CD4-positive, alpha-beta T cell treated with Interleukin-4 for 4 hours (primary cell): ENCODE measurements around the gene GSTM3.
"Not testable (repeated sequence)": the region's sequence is repeated elsewhere in the genome, so short reads cannot be mapped to it uniquely, and the experiment has no call there.

Source experiments
- DNase-seq: peaks from one replicate; pipeline ENCODE4 v3.0.0-alpha.2; 2020

Gene GSTM3

DNA sequence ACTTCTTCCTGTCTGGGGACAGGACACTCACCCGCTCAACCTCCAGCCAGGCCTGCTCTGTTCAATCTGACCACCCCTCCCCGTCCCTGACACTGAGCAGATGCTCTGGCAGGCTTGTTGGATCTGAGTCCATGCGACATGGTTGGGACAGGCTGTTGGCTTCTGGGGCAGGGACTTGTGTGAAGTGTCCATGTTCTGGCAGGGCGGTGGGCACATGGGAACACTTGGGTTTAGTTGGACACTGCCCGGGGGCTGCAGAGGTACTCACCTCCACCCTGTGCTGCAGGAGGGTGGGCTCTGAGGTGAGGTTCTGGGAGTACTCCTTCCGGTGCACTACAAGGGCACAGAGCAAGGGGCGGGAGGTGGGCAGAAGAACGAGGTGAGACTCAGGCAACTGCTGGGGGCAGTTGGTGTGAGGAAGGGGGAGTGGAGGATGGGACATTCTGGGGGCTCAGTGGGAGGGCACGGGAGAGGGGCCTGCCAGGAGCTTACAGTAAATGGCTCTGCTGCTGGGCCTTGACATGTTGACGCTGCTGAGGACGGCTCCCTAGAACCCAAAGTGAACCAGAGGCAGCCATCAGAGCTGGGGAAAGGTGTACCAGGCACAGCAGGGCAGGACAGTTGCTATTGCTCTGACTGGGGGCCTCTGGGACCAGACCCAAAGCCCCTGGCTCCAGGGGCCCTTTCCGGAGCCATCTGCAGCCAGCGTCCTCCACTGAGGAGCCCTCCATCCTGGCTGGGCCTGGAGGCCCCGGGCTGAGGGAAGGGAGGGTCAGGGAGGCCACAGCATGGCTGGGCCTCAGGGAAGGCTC, 20.6 kb upstream of the GSTM3 start:
- DNase-seq = no peak

GRCh38 chr1:109760581-109761226, 19.9 kb upstream of the GSTM3 start:
- no peak for DNase-seq

DNA sequence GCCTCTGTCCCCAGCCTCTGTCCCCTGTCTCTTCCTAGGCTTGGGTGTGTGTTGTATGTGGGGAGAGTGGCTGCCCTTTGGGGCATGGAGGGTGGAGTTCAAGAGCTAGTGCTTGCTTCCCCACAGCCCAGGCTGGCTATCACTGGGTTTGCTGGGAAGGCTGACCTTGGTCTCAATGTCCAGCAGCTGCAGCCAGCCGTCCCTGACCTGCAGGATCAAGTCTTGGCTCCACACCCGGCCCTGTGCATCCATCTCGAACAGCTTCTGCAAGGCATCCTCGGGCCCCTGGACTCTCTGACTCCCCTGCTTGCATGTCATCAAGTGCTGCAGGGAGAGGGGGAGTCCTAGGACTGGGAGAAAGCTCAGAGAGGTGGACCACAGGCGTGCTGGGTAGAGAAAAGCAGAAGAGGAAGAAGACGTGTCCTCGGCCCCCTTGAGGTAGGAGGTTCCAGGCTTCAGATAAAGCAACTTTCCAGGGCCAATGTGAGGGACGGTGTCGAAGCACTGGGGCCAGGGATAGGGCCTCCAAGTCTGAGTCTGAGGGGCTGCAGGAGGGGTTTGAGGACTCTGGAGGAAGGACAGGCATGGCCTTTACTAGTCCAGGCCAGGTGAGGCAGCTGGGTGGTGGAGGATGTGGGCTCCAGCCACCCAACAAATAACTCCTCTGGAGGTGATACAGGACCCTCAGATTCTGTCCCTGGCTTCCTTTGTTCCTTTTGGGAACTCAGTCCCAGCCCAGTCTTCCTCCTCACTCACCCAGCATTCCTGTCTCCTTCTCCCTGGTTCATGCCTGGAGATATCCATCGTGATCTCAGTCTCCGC, 18.9 kb upstream of the GSTM3 start:
- DNase-seq = no peak

GRCh38 chr1:109757936-109758786, 17.3 kb upstream of the GSTM3 start:
- no peak for DNase-seq

DNA sequence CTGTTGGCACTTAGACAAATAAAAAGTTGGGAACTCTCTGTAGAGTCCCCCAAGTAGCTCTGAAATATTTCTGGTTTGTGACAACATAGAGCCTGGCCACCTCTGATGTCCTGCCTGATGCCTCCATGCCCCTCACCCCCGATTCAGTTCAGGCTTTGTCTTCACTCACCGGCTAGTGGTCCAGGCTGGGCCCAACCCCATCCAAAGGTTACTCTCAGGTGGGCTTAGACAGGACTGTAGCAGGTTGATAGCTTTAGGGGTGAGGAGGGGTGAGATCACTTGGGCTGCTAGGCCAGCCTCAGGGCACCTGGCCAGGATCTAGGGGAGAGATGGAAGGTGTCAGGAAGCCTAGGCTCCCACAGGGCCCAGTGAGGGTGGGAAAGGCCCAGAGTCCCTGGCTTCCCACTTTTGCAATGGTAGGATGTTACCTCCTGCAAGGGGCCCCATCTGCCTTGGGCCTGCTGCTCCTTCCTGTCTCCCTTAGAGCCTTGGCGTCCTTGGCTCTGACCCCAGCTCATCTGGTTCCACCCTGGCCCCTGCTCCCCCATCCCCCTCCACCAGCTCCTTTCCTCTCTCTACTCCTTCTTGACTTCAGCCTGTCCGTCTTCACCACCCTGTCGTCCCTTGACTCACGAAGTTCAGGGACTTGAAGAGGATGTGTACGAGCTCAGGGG, 16.1 kb upstream of the GSTM3 start:
- DNase-seq = no peak

- DNase-seq = not testable (repeated sequence)
Observed at GRCh38 chr1:109756325-109756724, 15.5 kb upstream of the GSTM3 start.

GRCh38 chr1:109754738-109755137, 13.9 kb upstream of the GSTM3 start:
- no peak for DNase-seq

GRCh38 chr1:109751531-109752260, 10.9 kb upstream of the GSTM3 start:
- DNase-seq = no peak

- no peak for DNase-seq
Observed at GRCh38 chr1:109750920-109751319, 10.1 kb upstream of the GSTM3 start.

DNA sequence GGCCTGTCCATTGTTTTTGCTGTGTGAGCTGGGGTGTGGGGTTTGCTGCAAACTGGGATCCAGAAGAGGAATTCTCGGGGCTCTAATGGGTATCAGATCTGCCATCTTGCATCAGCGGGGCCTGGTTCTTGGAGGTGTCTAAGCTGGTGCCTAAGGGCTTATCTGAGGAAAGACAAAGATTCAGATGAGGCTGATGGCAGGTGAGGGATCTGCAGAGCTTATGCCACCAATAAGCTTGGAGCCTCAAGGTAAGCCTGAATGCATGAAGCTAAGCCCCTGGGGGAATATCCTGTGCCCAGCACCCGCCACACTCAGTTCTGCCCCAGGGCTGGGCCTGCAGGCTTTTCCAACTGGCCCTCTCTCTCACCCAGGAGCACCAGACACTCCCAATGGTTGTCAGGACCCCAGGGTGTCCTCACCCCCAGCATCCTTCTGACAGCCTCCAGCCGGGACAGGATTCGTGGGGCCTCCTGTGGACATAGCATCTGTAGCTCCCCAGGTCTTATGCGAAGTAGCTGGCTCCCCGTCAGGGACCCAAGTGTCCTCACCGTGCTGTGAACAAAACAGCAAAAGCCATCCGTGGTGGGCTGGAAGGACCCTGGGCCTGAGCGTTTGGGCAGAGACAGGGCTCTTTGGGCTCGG, 9.5 kb upstream of the GSTM3 start:
- DNase-seq = no peak

DNA sequence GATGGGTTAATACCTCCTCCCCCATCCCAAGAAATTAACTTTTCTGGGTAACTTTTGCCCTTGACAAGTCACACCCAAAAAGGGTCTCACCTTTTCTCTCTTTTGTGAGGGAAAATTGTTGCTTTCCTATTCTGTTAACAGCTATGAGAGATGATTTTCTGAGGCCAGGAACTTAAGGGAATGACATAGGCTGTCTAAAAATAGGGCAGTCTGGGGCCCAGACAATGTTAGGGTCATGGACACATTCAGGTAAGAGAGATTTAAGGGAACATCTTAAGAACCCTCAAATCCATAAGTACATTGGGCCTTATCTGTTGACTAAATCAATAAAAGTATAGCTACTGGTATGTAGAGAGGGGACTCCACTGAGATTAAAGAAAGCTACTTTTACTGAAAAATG, 8.4 kb upstream of the GSTM3 start:
- no peak for DNase-seq

- DNase-seq = not testable (repeated sequence)
Observed at GRCh38 chr1:109748311-109748710, 7.5 kb upstream of the GSTM3 start.

GRCh38 chr1:109739738-109740614, 862 bp downstream of the GSTM3 start:
- peak; percentile 78 for DNase-seq

GRCh38 chr1:109733236-109733870, 7.5 kb downstream of the GSTM3 start:
- DNase-seq = no peak

DNA sequence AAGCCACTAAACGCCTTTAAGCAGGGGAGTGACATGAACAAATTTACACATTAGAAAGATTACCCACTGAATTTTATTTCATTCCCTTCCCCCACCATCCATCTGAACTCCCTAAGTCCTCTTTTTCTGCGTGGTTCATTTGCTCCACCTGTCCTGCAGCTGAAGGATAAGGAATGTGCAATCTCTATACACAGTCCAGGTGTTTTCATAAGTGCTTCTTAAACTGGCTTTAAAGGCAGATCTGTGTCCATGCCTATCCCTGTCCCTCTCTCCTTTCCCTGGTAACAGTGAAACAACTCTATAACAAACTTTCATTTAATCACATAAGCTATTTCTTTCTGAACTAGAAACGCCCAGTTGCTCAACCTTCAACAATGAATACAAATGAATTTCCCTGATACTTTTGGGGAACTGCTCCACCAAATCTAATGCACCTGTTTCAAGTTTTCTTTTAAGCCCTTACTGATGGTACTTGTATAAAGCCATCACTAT, 8.4 kb downstream of the GSTM3 start:
- no peak for DNase-seq

- DNase-seq = no peak
Observed at GRCh38 chr1:109730666-109731065, 10.2 kb downstream of the GSTM3 start.

DNA sequence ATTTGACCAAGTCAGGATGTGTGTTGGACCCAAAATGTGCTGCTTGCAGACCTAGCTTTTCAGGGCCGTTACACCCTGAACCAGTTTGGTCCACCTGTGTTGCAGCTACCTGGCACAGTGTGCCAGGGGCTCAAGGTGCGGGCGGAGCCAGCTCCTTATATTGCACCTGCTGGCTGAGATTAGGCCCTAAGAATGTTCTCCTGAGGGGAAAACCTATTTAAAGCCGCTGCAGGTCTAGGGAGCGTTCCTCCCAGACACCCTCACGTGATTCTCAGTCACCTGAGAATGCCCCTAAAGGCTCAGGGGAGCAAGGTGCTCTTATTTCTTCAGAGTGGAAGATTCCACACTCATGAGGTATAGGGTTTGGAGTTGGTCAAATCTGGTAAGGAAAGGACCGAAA, 12.0 kb downstream of the GSTM3 start:
- no peak for DNase-seq

DNA sequence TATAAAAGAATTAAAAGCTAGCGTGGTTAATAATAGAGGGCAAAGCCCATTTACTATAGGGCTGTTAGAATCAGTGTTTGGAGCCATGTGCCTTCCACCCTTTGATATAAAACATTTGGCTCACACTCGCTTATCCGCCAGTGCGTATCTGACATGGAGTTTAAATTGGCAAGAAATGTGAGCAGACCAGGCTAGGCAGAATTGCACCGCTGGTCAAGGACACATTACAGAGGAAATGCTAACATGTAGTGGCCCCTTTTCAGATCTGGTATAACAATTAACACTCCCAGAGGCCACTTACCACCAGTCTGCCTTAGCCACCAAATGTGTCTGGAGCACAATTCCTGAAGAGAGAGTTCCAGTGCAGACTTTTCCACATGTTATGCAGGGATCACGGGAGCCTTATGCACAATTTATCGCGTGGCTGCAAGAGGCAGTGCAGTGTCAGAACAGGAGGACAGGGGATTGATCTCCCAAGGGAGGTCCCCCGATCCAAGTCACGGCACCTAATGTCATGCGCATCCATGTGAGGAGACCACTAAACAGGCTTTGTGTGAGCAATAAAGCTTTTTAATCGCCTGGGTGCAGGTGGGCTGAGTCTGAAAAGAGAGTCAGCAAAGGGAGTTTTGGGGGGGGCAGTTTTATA, 14.0 kb downstream of the GSTM3 start:
- DNase-seq = no peak

- no peak for DNase-seq
Observed at GRCh38 chr1:109726007-109726406, 14.8 kb downstream of the GSTM3 start.
